RWPE2 (cell line): ENCODE data around the gene MLF2.
A peak's percentile ranks its signal among the peaks of the same experiment; 100 is the strongest.

ENCODE experiments used
- ATAC-seq: fragments of 200-7000 bp; cut with Tn5 transposase; 3 replicates; pipeline ENCODE4 v1.9.1; 2021; ENCODE audit warnings: low read depth
- DNase-seq: peaks from one replicate; pipeline ENCODE4 v3.0.0-alpha.2; 2020; ENCODE audit warnings: low spot score
- H3K27ac ChIP-seq: fragments of 450-650 bp; 2 replicates; pipeline ENCODE4 v1.5.1; 2017; ENCODE audit warnings: mild to moderate bottlenecking; ENCODE audit not compliant: poor library complexity, severe bottlenecking
- H3K27me3 ChIP-seq: fragments of 250-450 bp; sonication (Bioruptor Pico); 2 replicates; pipeline ENCODE4 v1.5.1; 2021; ENCODE audit warnings: mild to moderate bottlenecking, moderate library complexity; ENCODE audit not compliant: insufficient read depth, poor library complexity, severe bottlenecking
- H3K36me3 ChIP-seq: fragments of 250-450 bp; sonication (Bioruptor Pico); 2 replicates; pipeline ENCODE4 v1.5.1; 2020; ENCODE audit warnings: low read depth, mild to moderate bottlenecking, moderate library complexity
- H3K4me1 ChIP-seq: fragments of 250-450 bp; sonication (Bioruptor Pico); 2 replicates; pipeline ENCODE4 v1.5.1; 2021; ENCODE audit warnings: mild to moderate bottlenecking, moderate library complexity; ENCODE audit not compliant: insufficient read depth, poor library complexity, severe bottlenecking
- H3K4me3 ChIP-seq: fragments of 250-450 bp; sonication (Bioruptor Pico); 2 replicates; pipeline ENCODE4 v1.5.1; 2021; ENCODE audit warnings: mild to moderate bottlenecking, moderate library complexity; ENCODE audit not compliant: severe bottlenecking
- H3K9me3 ChIP-seq: fragments of 250-450 bp; sonication (Bioruptor Pico); 2 replicates; pipeline ENCODE4 v1.5.1; 2021; ENCODE audit warnings: mild to moderate bottlenecking, moderate library complexity; ENCODE audit not compliant: severe bottlenecking
- TF ChIP-seq, protein P1 (sequence below): fragments of 450-650 bp; IDR thresholded peaks from one replicate; pipeline ENCODE4 v1.5.1; 2017; ENCODE audit warnings: mild to moderate bottlenecking, moderate library complexity; ENCODE audit not compliant: poor library complexity, severe bottlenecking

Gene MLF2

DNA sequence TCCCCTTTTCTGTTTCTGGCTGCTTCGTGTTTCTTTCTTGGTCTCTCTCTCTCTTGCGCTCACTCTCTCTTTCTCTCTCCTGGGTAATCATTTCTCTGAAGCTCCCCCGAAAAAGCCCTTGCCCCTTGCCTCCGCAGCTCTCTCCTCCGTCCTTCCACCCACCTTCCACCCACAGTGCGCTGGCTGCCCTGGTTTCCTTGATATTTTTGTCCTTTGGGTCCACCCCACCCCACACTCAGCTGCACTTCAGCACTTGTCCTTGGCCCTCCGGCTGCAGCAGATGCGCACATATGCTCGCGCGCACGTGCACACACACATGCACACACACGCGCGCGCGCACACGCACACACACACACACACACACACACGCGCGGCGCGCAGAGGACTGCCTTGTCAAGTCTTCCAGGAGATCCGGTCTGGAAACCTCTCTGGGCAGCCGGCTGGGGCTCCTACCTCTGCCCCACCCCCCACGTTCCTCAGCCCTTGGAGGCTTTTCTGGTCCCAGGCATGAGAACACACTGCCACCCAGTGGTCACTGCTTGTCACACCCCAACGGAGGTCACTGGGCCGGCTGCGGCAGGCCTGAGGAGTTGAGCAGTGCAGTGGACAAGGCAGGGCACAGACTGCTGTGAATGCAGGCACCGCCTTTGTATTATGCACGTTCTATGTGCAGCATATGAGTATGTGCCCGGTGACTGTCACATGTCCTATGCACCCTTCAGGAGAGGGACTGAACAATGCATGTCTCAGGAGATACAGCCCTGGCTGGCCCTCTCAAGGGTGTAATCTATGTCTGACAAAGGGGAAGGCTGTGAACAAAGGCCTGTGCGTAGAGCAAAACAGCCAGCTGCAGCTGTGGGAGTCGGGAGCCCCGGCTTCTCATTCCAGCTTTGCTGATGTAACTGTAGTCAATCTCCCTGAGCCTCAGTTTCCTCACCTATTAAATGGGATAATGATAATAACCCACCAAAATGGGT, 25.9 kb upstream of the MLF2 start:
- peaks cover 3% of the 10 kb centered on the region for H3K4me1 ChIP-seq
- H3K4me3 ChIP-seq, result peak overlapping the region; percentile 20

DNA sequence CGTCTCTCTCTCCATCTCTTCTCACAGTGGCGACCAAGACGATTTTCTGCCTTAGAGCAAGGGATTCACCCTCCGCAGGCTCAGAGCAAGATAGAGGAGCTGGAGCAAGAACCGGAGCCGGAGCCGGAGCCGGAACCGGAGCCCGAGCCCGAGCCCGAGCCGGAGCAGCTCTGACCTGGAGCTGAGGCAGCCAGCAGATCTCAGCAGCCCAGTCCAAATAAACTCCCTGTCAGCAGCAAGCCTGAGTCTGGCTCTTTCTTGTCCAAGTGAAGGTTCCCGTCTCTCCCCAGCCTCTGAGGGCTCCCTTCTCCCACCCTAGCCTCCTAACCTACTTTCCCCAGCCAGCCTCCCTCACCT, 25.3 kb upstream of the MLF2 start:
- Histone ChIP-seq H3K9me3 (no peaks in the 10 kb centered on the region), H3K4me3 (no peak overlapping the region), H3K27ac (no peak overlapping the region), H3K4me1 (peaks cover 3% of the 10 kb centered on the region), H3K27me3 (no peaks in the 10 kb centered on the region), H3K36me3 (no peaks in the 10 kb centered on the region)
- ATAC-seq (no peak), DNase-seq (no peak)
- TF ChIP-seq, protein P1, sequence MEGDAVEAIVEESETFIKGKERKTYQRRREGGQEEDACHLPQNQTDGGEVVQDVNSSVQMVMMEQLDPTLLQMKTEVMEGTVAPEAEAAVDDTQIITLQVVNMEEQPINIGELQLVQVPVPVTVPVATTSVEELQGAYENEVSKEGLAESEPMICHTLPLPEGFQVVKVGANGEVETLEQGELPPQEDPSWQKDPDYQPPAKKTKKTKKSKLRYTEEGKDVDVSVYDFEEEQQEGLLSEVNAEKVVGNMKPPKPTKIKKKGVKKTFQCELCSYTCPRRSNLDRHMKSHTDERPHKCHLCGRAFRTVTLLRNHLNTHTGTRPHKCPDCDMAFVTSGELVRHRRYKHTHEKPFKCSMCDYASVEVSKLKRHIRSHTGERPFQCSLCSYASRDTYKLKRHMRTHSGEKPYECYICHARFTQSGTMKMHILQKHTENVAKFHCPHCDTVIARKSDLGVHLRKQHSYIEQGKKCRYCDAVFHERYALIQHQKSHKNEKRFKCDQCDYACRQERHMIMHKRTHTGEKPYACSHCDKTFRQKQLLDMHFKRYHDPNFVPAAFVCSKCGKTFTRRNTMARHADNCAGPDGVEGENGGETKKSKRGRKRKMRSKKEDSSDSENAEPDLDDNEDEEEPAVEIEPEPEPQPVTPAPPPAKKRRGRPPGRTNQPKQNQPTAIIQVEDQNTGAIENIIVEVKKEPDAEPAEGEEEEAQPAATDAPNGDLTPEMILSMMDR, result no peak

More for the DNA sequence above, 25.9 kb upstream of the MLF2 start:
- H3K27me3 ChIP-seq, result no peaks in the 10 kb centered on the region
- DNase-seq, result peak; percentile 92
- peak; percentile 95 for ATAC-seq
- no peak overlapping the region for H3K27ac ChIP-seq
- H3K36me3 ChIP-seq, result no peaks in the 10 kb centered on the region
- H3K9me3 ChIP-seq, result no peaks in the 10 kb centered on the region
- TF ChIP-seq, protein P1, result peak; percentile 94

DNA sequence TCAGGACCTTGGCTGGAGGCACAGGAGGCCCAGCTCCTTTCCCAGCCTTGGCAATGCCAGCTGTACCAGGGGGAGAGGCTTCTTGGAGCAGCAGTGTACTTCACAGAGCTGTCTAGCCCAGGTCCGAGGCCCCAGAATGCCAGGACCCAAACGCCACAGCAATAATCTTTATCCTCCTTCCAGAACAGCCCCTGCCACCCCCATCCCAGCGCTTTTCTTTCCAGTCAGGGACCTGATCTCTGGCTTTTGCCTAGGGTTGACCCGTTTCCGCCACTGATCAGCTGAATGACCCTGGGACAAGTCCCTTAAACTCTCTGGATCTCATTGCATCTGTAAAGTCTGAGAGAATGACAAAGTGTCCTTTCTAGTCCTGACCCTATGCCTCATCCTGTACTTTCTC, 24.4 kb upstream of the MLF2 start:
- Histone ChIP-seq H3K4me1 (peaks cover 3% of the 10 kb centered on the region), H3K36me3 (no peaks in the 10 kb centered on the region), H3K9me3 (no peaks in the 10 kb centered on the region), H3K27ac (no peak overlapping the region), H3K4me3 (no peak overlapping the region), H3K27me3 (no peaks in the 10 kb centered on the region)
- DNase-seq (no peak), ATAC-seq (no peak)
- TF ChIP-seq, protein P1, result no peak

DNA sequence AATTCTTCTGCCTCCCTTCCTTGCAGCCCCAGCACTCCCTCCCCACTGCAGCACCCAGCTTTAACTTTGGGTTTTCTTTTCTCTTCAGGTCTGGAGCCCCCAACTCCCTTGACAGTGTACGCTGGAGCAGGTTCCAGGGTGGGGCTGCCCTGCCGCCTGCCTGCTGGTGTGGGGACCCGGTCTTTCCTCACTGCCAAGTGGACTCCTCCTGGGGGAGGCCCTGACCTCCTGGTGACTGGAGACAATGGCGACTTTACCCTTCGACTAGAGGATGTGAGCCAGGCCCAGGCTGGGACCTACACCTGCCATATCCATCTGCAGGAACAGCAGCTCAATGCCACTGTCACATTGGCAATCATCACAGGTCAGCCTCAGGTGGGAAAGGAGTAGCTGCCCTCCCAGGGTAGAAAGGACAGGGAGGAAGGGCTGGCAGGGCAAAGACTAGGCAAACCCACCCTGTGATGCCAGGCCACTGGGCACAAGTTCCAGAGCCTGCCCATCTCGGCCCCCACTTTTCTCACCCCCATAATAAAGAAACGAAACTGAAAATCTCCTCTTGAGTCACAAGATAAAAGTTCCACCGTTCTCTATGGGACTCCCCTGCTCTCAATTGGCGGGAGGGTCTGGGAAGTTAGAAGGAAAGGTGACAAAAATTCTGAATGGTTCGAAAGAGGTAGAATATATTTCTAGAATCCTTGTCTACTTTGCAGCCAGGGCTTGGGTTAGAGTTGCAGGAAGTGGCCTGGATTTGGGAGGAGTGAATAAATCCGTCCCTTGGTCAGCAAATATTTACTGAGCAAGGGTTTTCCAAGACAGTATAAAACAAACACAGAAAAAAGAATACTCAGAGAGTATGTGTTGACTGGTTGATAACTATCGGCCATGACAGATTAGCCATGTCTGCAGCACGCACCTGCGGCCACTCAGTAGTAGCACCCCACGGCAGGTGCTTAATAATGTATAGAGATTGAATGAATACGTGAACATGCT, 22.5 kb upstream of the MLF2 start:
- no peaks in the 10 kb centered on the region for H3K27me3 ChIP-seq
- H3K27ac ChIP-seq, result no peak overlapping the region
- DNase-seq (no peak), ATAC-seq (no peak)
- no peak overlapping the region for H3K4me3 ChIP-seq
- H3K4me1 ChIP-seq, result peaks cover 3% of the 10 kb centered on the region
- H3K9me3 ChIP-seq, result no peaks in the 10 kb centered on the region
- no peaks in the 10 kb centered on the region for H3K36me3 ChIP-seq
- TF ChIP-seq, protein P1, result no peak
